WTC11 (cell line): ENCODE measurements around the gene ORAI2. TPM values are rescaled to one million over a fixed set of nuclear protein-coding genes. Genes with fewer than 3 reads are reported as not detected.

ENCODE experiments used
- ATAC-seq: fragments of 200-7000 bp; cut with Tn5 transposase; 2 replicates; pipeline ENCODE4 v1.10.0; 2021; ENCODE audit warnings: mild to moderate bottlenecking, moderate library complexity
- CTCF ChIA-PET: fragments of 300-600 bp; sonication (Branson Sonifier 250); formaldehyde crosslinking; loops from one replicate; lab custom pipeline; 2021; ENCODE audit warnings: antibody characterized with exemption; lab: Charles Lee
- POLR2A ChIA-PET: fragments of 350-600 bp; sonication (Branson Sonifier 250); formaldehyde crosslinking; loops from one replicate; lab custom pipeline; 2021; ENCODE audit warnings: antibody characterized with exemption; lab: Charles Lee
- DNase-seq: peaks from one replicate; pipeline ENCODE4 v3.0.0; 2021; ENCODE audit warnings: low spot score
- H3K27ac Mint-ChIP-seq: 2 replicates; pipeline ENCODE4 v1.8.0; 2021; ENCODE audit warnings: mixed read lengths
- H3K27me3 Mint-ChIP-seq: 2 replicates; pipeline ENCODE4 v1.8.0; 2021; ENCODE audit warnings: low read depth, mild to moderate bottlenecking, moderate library complexity, mixed read lengths
- H3K36me3 Mint-ChIP-seq: 2 replicates; pipeline ENCODE4 v1.8.0; 2021; ENCODE audit warnings: mixed read lengths
- H3K4me1 Mint-ChIP-seq: 2 replicates; pipeline ENCODE4 v1.8.0; 2022; ENCODE audit warnings: mixed read lengths
- H3K4me3 Mint-ChIP-seq: 2 replicates; pipeline ENCODE4 v1.8.0; 2021; ENCODE audit warnings: mild to moderate bottlenecking, moderate library complexity, mixed read lengths
- H3K9me3 Mint-ChIP-seq: 2 replicates; pipeline ENCODE4 v1.8.0; 2021; ENCODE audit warnings: mixed read lengths
- CREM ChIP-seq: sonication (generic); formaldehyde crosslinking; IDR thresholded peaks from 2 replicates; pipeline ENCODE4 v1.8.1; 2022; ENCODE audit warnings: mild to moderate bottlenecking, missing genetic modification reagents, moderate library complexity
- FOXJ3 ChIP-seq: sonication (generic); formaldehyde crosslinking; IDR thresholded peaks from 2 replicates; pipeline ENCODE4 v1.9.0; 2021; ENCODE audit warnings: missing genetic modification reagents, mild to moderate bottlenecking, borderline replicate concordance
- FOXP1 ChIP-seq: sonication (generic); formaldehyde crosslinking; IDR thresholded peaks from 2 replicates; pipeline ENCODE4 v1.8.0; 2022; ENCODE audit warnings: missing genetic modification reagents, mild to moderate bottlenecking, moderate library complexity, borderline replicate concordance
- HMGA2 ChIP-seq: fragments of 250-450 bp; sonication (Bioruptor Pico); IDR thresholded peaks from 2 replicates; pipeline ENCODE4 v1.4.0; 2021; ENCODE audit warnings: mild to moderate bottlenecking, moderate library complexity
- IRF2 ChIP-seq: sonication (generic); formaldehyde crosslinking; IDR thresholded peaks from 2 replicates; pipeline ENCODE4 v1.8.0; 2022; ENCODE audit warnings: low read depth, missing genetic modification reagents, borderline replicate concordance
- MXD4 ChIP-seq: fragments of 250-450 bp; sonication (Bioruptor Pico); IDR thresholded peaks from 2 replicates; pipeline ENCODE4 v1.8.0; 2021; ENCODE audit warnings: mild to moderate bottlenecking, moderate library complexity, borderline replicate concordance
- NR2C2 ChIP-seq: sonication (generic); formaldehyde crosslinking; IDR thresholded peaks from 2 replicates; pipeline ENCODE4 v1.8.0; 2022; ENCODE audit warnings: mild to moderate bottlenecking, missing genetic modification reagents
- RORB ChIP-seq: fragments of 250-450 bp; sonication (Bioruptor Pico); IDR thresholded peaks from 2 replicates; pipeline ENCODE4 v1.9.0; 2021; ENCODE audit warnings: mild to moderate bottlenecking
- SMAD3 ChIP-seq: sonication (generic); formaldehyde crosslinking; IDR thresholded peaks from 2 replicates; pipeline ENCODE4 v1.8.0; 2022; ENCODE audit warnings: missing genetic modification reagents, mild to moderate bottlenecking, borderline replicate concordance
- total RNA-seq: library from RNA; stranded (reverse); gene quantifications from 3 replicates; pipeline ENCODE4 v1.2.3, GENCODE V29; 2021
- TF ChIP-seq, protein P1 (sequence below): sonication (generic); formaldehyde crosslinking; IDR thresholded peaks from 2 replicates; pipeline ENCODE4 v1.8.1; 2023; ENCODE audit warnings: mild to moderate bottlenecking, missing genetic modification reagents
- TF ChIP-seq, protein P2 (sequence below): fragments of 200-600 bp; IDR thresholded peaks from 2 replicates; pipeline ENCODE4 v1.8.0; 2022; ENCODE audit warnings: antibody characterized with exemption
- TF ChIP-seq, protein P3 (sequence below): sonication (generic); formaldehyde crosslinking; IDR thresholded peaks from 2 replicates; pipeline ENCODE4 v1.8.1; 2023; ENCODE audit warnings: mild to moderate bottlenecking, missing genetic modification reagents, moderate library complexity
- TF ChIP-seq, protein P4 (sequence below): fragments of 250-450 bp; sonication (Bioruptor Pico); IDR thresholded peaks from 2 replicates; pipeline ENCODE4 v1.9.0; 2021; ENCODE audit warnings: mild to moderate bottlenecking

Gene ORAI2
- total RNA-seq, 1 experiment from 2014 or later, result 22.2 TPM

DNA sequence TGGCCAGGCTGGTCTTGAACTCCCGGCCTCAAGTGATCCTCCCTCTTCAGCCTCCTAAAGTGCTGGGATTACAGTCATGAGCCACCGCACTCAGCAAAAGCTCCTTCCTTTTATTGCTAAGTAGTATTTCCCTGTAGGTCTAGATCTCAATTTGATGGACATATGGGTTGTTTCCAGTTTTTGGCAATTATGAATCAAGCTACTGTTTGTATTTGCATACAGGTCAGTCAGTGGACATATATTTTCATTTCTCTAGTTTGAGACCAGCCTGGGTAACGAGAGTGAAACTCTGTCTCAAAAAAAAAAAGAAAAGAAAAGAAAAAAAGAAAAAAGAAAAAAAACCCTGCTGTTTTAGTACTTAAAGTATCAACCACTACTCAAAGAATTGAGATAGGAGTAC, 43.6 kb upstream of the ORAI2 start:
- peak overlapping the region; percentile 33; the same call in 1 of the 2 replicates for H3K27ac Mint-ChIP-seq
- no peak for DNase-seq
- POLR2A ChIA-PET, result no interaction called here
- TF ChIP-seq FOXJ3 (CRISPR knock-in tag) (no peak), NR2C2 (no peak)
- TF ChIP-seq, all 79 proteins: peak for 0
- Mint-ChIP-seq H3K4me3 (no peak overlapping the region), H3K4me1 (no peaks in the 10 kb centered on the region), H3K36me3 (peaks cover 17% of the 10 kb centered on the region), H3K27me3 (no peaks in the 10 kb centered on the region), H3K9me3 (no peaks in the 10 kb centered on the region)
- CTCF ChIA-PET, result interaction anchor here (0.7 to 1.5 kb wide), 2 partner anchors 89 to 138 kb away, joined by 3 to 9 read pairs; no protein-coding TSS in a partner anchor
- ATAC-seq, result no peak

DNA sequence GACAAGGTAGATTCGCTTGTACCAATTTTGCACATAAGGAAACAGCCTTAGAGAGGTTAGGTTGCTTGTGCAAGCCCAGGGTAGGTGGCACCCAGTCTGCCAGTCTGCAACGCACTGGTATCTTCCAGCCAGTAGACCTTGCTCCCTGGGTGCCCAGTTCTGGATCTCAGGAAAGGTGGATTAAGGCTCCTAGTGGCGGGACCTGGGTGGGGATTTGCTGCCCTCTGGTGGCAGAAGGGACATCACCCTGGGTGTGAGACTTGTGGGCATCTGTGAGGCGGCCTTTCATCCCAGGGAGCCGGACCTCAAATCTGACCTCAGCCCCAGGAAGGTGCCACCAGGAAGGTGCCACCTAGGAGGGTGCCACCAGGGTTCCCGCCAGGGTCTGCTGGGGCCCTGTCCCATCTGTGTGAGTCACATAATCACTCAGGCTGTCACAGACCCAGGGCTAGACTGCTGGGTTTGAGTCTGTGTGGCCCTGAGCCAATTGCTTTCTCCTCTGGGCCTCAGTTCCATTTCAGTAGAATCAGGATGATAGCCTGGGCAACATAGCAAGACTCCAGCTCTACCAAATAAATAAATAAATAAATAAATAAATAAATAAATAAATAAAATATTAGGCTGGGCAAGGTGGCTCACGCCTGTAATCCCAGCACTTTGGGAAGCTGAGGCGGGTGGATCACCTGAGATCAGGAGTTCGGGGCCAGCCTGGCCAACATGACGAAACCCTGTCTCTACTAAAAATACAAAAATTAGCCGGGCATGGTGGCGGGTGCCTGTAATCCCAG, 42.5 kb upstream of the ORAI2 start:
- ChIA-PET CTCF (interaction anchor here (0.8 to 1.5 kb wide), 5 partner anchors 90 to 111 kb away, joined by 3 to 9 read pairs (median 3); no protein-coding TSS in a partner anchor), POLR2A (interaction anchor here (0.7 kb wide), 1 partner anchor 31 kb away, joined by 10 read pairs; no protein-coding TSS in a partner anchor)
- H3K27me3 Mint-ChIP-seq, result no peaks in the 10 kb centered on the region
- no peaks in the 10 kb centered on the region; the same call in 1 of the 2 replicates for H3K4me1 Mint-ChIP-seq
- no peak overlapping the region for H3K27ac Mint-ChIP-seq
- peaks cover 15% of the 10 kb centered on the region for H3K36me3 Mint-ChIP-seq
- ATAC-seq, result peak; percentile 91
- H3K9me3 Mint-ChIP-seq, result no peaks in the 10 kb centered on the region
- TF ChIP-seq RORB (CRISPR knock-in tag) (no peak), FOXP1 (CRISPR knock-in tag) (no peak), MXD4 (CRISPR knock-in tag) (no peak), CREM (CRISPR knock-in tag) (peak; percentile 44; the same call in 1 of the 2 replicates), HMGA2 (CRISPR knock-in tag) (0 out of 2 replicates have a peak, but pooled peaks have one; percentile 17), IRF2 (no peak)
- TF ChIP-seq, protein P1, sequence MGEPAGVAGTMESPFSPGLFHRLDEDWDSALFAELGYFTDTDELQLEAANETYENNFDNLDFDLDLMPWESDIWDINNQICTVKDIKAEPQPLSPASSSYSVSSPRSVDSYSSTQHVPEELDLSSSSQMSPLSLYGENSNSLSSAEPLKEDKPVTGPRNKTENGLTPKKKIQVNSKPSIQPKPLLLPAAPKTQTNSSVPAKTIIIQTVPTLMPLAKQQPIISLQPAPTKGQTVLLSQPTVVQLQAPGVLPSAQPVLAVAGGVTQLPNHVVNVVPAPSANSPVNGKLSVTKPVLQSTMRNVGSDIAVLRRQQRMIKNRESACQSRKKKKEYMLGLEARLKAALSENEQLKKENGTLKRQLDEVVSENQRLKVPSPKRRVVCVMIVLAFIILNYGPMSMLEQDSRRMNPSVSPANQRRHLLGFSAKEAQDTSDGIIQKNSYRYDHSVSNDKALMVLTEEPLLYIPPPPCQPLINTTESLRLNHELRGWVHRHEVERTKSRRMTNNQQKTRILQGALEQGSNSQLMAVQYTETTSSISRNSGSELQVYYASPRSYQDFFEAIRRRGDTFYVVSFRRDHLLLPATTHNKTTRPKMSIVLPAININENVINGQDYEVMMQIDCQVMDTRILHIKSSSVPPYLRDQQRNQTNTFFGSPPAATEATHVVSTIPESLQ (CRISPR knock-in tag), result no peak
- TF ChIP-seq, protein P2, sequence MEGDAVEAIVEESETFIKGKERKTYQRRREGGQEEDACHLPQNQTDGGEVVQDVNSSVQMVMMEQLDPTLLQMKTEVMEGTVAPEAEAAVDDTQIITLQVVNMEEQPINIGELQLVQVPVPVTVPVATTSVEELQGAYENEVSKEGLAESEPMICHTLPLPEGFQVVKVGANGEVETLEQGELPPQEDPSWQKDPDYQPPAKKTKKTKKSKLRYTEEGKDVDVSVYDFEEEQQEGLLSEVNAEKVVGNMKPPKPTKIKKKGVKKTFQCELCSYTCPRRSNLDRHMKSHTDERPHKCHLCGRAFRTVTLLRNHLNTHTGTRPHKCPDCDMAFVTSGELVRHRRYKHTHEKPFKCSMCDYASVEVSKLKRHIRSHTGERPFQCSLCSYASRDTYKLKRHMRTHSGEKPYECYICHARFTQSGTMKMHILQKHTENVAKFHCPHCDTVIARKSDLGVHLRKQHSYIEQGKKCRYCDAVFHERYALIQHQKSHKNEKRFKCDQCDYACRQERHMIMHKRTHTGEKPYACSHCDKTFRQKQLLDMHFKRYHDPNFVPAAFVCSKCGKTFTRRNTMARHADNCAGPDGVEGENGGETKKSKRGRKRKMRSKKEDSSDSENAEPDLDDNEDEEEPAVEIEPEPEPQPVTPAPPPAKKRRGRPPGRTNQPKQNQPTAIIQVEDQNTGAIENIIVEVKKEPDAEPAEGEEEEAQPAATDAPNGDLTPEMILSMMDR, result peak; percentile 83
- TF ChIP-seq, protein P3, sequence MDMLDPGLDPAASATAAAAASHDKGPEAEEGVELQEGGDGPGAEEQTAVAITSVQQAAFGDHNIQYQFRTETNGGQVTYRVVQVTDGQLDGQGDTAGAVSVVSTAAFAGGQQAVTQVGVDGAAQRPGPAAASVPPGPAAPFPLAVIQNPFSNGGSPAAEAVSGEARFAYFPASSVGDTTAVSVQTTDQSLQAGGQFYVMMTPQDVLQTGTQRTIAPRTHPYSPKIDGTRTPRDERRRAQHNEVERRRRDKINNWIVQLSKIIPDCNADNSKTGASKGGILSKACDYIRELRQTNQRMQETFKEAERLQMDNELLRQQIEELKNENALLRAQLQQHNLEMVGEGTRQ (CRISPR knock-in tag), result no peak
- peak; percentile 92 for DNase-seq
- no peak overlapping the region for H3K4me3 Mint-ChIP-seq

DNA sequence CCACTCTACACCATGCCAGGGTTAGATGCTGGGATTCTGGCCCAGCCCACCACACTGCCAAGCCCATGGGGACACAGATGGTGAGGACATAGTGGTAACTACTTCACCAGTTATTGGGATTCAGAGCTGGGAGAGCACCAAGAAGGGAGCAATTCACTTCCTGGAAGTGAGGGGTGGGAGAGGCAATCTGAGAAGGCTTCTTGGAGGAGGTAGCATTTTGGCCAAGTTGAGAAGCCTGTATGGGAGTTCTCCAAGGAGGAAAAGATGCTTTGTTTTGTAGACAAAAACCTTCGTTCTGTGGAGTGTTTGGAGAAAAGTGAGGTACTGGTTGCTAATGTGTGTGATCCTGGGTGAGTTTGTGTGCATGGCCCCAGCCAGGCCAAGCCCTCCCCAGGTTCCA, 41.0 kb upstream of the ORAI2 start:
- Mint-ChIP-seq H3K27ac (peak overlapping the region; percentile 4; the same call in 1 of the 2 replicates), H3K4me1 (peaks cover 4% of the 10 kb centered on the region), H3K27me3 (no peaks in the 10 kb centered on the region), H3K4me3 (no peak overlapping the region), H3K9me3 (no peaks in the 10 kb centered on the region), H3K36me3 (peaks cover 9% of the 10 kb centered on the region)
- ATAC-seq (no peak), DNase-seq (no peak)
- CTCF ChIA-PET, result interaction anchor here (1.1 kb wide), 1 partner anchor 103 kb away, joined by 3 read pairs; no protein-coding TSS in a partner anchor
- POLR2A ChIA-PET, result interaction anchor here (0.5 kb wide), 1 partner anchor 10 kb away, joined by 4 read pairs; no protein-coding TSS in a partner anchor
- TF ChIP-seq, protein P4, sequence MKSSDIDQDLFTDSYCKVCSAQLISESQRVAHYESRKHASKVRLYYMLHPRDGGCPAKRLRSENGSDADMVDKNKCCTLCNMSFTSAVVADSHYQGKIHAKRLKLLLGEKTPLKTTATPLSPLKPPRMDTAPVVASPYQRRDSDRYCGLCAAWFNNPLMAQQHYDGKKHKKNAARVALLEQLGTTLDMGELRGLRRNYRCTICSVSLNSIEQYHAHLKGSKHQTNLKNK (CRISPR knock-in tag), result no peak
- TF ChIP-seq SMAD3, result no peak
